Kidney (tissue), 14 donors: ENCODE results near the gene GNAI1. TPM values are rescaled to one million over a fixed set of nuclear protein-coding genes. Genes with fewer than 3 reads are reported as not detected.

Experiments
- DNase-seq, 5 donors: peaks; one replicate each; pipeline ENCODE4 v3.0.0-alpha.2; 2013 to 2020
- FAIRE-seq: peaks from 2 replicates; lab custom pipeline; 2012; peaks lifted over from hg19 to GRCh38; lab: Jason Lieb, UNC
- H3K27ac ChIP-seq, 2 donors: one replicate each; pipeline ENCODE4 v1.7.0; 2013; ENCODE audit warnings: low read depth in 2 of 2, low read length in 2 of 2, inconsistent platforms in 1 of 2
- H3K27me3 ChIP-seq: one replicate; pipeline ENCODE4 v1.7.1; 2013; ENCODE audit warnings: low read length, inconsistent platforms; ENCODE audit not compliant: control insufficient read depth, insufficient read depth
- H3K36me3 ChIP-seq, 3 donors: one replicate each; pipeline versions ENCODE4 v1.7.0 to v1.7.1; 2013; ENCODE audit warnings: low read length in 3 of 3, control low read depth in 1 of 3, inconsistent platforms in 1 of 3; ENCODE audit not compliant: insufficient read depth in 3 of 3, control insufficient read depth in 2 of 3
- H3K4me1 ChIP-seq, 3 donors: one replicate each; pipeline versions ENCODE4 v1.7.0 to v1.7.1; 2013; ENCODE audit warnings: low read length in 3 of 3, inconsistent platforms in 1 of 3, low read depth in 1 of 3; ENCODE audit not compliant: control insufficient read depth in 2 of 3, insufficient read depth in 2 of 3
- H3K4me3 ChIP-seq, 3 donors: one replicate each; pipeline versions ENCODE4 v1.7.0 to v1.8.1; 2013; ENCODE audit warnings: low read length in 3 of 3, control low read depth in 1 of 3, inconsistent platforms in 1 of 3
- H3K9ac ChIP-seq, 3 donors: one replicate each; pipeline versions ENCODE4 v1.7.0 to v1.7.1; 2013; ENCODE audit warnings: low read length in 3 of 3, control low read depth in 1 of 3, inconsistent platforms in 1 of 3
- H3K9me3 ChIP-seq, 3 donors: one replicate each; pipeline versions ENCODE4 v1.7.0 to v1.7.1; 2013; ENCODE audit warnings: low read length in 3 of 3, control low read depth in 1 of 3, inconsistent platforms in 1 of 3; ENCODE audit not compliant: control insufficient read depth in 2 of 3, insufficient read depth in 1 of 3
- CTCF ChIP-seq: IDR thresholded peaks from 3 replicates; pipeline ENCODE4 v1.5.1; 2012; ENCODE audit warnings: mild to moderate bottlenecking, moderate library complexity, borderline replicate concordance; ENCODE audit not compliant: insufficient read depth; ENCODE audit errors: extremely low read depth
- intact Hi-C: fragments of 100-400 bp; cut with DNase I; formaldehyde crosslinking; loops from one replicate; pipeline ENCODE4 v1.11.1; 2022
- polyA plus RNA-seq: library from polyadenylated mRNA; stranded (reverse); fragments of 350-450 nt; fragmentation: Illumina TruSeq; extraction: RNeasy Lipid Tissue Mini Kit (QIAGEN cat#74804); gene quantifications from one replicate; pipeline ENCODE4 v1.2.3, GENCODE V29; 2014; ENCODE audit warnings: low read depth, low replicate concordance; ENCODE audit not compliant: insufficient read depth
- total RNA-seq: library from RNA; stranded (reverse); fragmentation: NEBNext Ultra II Directional; extraction: Animal tissue kit (Norgen Biotek cat#: 25700); gene quantifications from one replicate; pipeline ENCODE4 v1.2.1, GENCODE V29; 2021
- donor health status: control.
- donor health status: control.
- donor health status: control.
- donor health status: control.
- donor health status: control.
- donor health status: DM: yes; HTN: yes; CAD: no.
- donor health status: Normal renal cell carcinoma (clear cell type).

GNAI1 gene
- total and polyA plus RNA-seq, 2 donors from 2014 or later, result 41.9 to 105 TPM

- FAIRE-seq (no peak), DNase-seq (no peak)
- no peak for TF ChIP-seq CTCF
- no peaks in the 10 kb centered on the region for H3K4me1 ChIP-seq
- H3K4me3 ChIP-seq, result no peak overlapping the region
- H3K9me3 ChIP-seq, result no peaks in the 10 kb centered on the region
- no peaks in the 10 kb centered on the region for H3K36me3 ChIP-seq
- H3K9ac ChIP-seq, result no peak overlapping the region
- no peaks in the 10 kb centered on the region for H3K27me3 ChIP-seq
- intact Hi-C loops, result no loop called here
- no peak overlapping the region for H3K27ac ChIP-seq
These were observed 119.0 kb downstream of the GNAI1 start for GRCh38 chr7:80253653-80254052.

- Histone ChIP-seq H3K9ac (no peak overlapping the region), H3K4me1 (no peaks in the 10 kb centered on the region), H3K27ac (no peak overlapping the region), H3K27me3 (no peaks in the 10 kb centered on the region), H3K9me3 (no peaks in the 10 kb centered on the region), H3K36me3 (no peaks in the 10 kb centered on the region), H3K4me3 (no peak overlapping the region)
- DNase-seq (no peak), FAIRE-seq (no peak)
- TF ChIP-seq CTCF, result no peak
- intact Hi-C loops, result no loop called here
These were observed 121.0 kb downstream of the GNAI1 start for GRCh38 chr7:80255656-80256055.

DNA sequence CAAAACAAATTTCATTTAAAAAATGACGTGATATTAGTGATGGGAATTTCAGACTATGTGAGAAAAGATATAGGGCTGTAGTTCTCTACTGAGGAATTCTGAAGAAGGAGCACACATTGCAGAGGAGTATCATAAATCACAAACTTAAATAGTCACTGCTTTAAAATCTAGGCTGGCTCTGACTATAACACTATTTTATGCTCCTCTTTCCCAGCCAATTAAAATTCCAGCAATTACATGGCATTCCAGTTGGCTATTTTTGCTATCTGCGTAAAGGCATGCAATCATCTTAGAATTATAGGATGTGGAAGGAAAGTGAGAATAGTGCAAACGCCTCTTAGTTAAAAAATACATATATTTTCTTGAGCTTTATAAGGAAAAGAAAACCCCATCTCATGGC is 123.1 kb downstream of the GNAI1 start:
- no peak for TF ChIP-seq CTCF
- Histone ChIP-seq H3K27me3 (no peaks in the 10 kb centered on the region), H3K36me3 (no peaks in the 10 kb centered on the region), H3K9ac (no peak overlapping the region), H3K27ac (no peak overlapping the region), H3K4me3 (no peak overlapping the region), H3K4me1 (no peaks in the 10 kb centered on the region), H3K9me3 (no peaks in the 10 kb centered on the region)
- no peak for DNase-seq
- intact Hi-C loops, result no loop called here
- no peak for FAIRE-seq

- no peaks in the 10 kb centered on the region for H3K9me3 ChIP-seq
- H3K27ac ChIP-seq, result no peak overlapping the region
- no peak overlapping the region for H3K4me3 ChIP-seq
- DNase-seq, result no peak
- no peak for TF ChIP-seq CTCF
- intact Hi-C loops, result no loop called here
- H3K36me3 ChIP-seq, result no peaks in the 10 kb centered on the region
- FAIRE-seq, result peak; percentile 32
- H3K9ac ChIP-seq, result no peak overlapping the region
- H3K27me3 ChIP-seq, result no peaks in the 10 kb centered on the region
- H3K4me1 ChIP-seq, result no peaks in the 10 kb centered on the region
These were observed 126.0 kb downstream of the GNAI1 start for GRCh38 chr7:80260606-80261005.
